Measurements from ENCODE around the gene ZNF804A.

- peak; percentile 47 for TF ChIP-seq EZH2 (IDR thresholded peaks at IDR 0.05)
- TF ChIP-seq, protein P1, sequence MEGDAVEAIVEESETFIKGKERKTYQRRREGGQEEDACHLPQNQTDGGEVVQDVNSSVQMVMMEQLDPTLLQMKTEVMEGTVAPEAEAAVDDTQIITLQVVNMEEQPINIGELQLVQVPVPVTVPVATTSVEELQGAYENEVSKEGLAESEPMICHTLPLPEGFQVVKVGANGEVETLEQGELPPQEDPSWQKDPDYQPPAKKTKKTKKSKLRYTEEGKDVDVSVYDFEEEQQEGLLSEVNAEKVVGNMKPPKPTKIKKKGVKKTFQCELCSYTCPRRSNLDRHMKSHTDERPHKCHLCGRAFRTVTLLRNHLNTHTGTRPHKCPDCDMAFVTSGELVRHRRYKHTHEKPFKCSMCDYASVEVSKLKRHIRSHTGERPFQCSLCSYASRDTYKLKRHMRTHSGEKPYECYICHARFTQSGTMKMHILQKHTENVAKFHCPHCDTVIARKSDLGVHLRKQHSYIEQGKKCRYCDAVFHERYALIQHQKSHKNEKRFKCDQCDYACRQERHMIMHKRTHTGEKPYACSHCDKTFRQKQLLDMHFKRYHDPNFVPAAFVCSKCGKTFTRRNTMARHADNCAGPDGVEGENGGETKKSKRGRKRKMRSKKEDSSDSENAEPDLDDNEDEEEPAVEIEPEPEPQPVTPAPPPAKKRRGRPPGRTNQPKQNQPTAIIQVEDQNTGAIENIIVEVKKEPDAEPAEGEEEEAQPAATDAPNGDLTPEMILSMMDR (IDR thresholded peaks at IDR 0.05): no peak
Measured at GRCh38 chr2:184598002-184598315, 370 bp upstream of the ZNF804A start.

All from neural progenitor cell (in vitro differentiated cells).